Glomerular visceral epithelial cell (primary cell): ENCODE results near the gene ST14.

Source experiments
- DNase-seq: peaks from one replicate; pipeline ENCODE4 v3.0.0-alpha.2; 2016; ENCODE audit errors: extremely low spot score

The ST14 gene

GRCh38 chr11:130136107-130136506 lies 23.5 kb upstream of the ST14 start:
- no peak for DNase-seq

GRCh38 chr11:130137999-130138398 lies 21.6 kb upstream of the ST14 start:
- no peak for DNase-seq

GRCh38 chr11:130139401-130139800 lies 20.2 kb upstream of the ST14 start:
- no peak for DNase-seq

- no peak for DNase-seq
Observed at GRCh38 chr11:130141561-130142341, 17.8 kb upstream of the ST14 start.

- DNase-seq = no peak
Observed at GRCh38 chr11:130144141-130144540, 15.4 kb upstream of the ST14 start.

GRCh38 chr11:130144861-130145281 lies 14.7 kb upstream of the ST14 start:
- no peak for DNase-seq

GRCh38 chr11:130145311-130145812 lies 14.2 kb upstream of the ST14 start:
- DNase-seq = no peak

- DNase-seq = peak; percentile 56
Observed at GRCh38 chr11:130145975-130146776, 13.4 kb upstream of the ST14 start.

GRCh38 chr11:130146796-130147195 lies 12.8 kb upstream of the ST14 start:
- no peak for DNase-seq

DNA sequence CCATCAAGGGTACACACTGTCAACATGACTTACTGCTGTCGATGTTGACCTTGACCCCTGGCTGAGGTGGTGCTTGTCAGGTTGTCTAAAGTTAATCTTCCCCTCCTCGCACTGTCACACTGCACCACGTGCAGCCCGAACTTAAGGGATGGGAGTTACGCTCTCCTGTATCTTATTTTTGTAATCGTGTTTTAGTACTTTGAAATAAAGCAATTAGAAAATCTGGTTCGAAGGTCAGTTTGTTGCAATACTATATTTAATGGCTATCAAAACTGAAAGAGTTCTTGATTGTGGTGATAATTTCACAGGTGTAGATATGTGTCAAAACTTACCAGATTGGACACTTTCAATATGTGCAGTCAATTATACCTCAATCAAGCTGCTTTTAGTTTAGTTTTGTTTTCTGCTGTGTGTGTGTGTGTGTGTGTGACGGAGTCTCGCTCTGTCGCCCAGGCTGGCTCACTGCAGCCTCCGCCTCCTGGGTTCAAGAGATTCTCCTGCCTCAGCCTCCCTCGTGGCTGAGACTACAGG lies 10.7 kb upstream of the ST14 start:
- DNase-seq = no peak

DNA sequence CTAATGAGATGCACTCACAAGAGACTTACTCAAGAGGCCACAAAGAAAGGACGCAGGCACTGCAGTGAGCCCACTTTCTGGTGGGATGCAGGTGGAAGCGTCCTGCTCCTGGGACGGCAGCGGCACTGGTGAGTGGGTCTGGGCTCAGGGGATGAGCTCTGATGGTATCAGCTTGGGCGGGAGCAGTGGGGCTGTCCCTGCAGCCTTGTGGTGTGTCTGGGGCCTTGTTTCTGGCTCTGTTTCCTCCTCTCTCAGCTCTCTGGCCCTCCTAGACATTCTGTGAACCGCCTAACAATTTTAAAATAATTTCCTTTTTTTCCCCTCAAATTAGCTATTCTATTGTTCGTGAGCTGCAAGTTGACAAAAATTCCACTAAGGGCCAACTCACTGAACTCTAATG lies 8.8 kb upstream of the ST14 start:
- no peak for DNase-seq

DNA sequence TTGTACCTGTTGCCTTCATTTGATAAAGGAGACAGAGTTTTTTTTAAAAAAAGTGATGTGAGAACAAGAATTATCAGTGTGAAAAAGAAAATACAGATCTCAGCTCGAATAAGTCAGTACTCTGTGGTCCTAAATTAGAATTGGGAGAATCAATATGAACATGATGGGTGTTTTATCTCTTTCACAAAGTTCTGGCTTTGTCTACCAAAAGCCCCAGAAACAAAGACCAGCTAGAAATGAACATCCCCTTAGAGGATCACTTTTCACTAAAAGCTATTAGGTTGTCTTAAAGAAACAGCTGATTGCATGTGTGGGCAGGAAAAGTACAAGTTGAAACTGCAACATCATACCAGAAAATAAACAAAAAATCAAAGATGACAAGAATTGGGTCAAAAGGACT lies 8.4 kb upstream of the ST14 start:
- DNase-seq = no peak

DNA sequence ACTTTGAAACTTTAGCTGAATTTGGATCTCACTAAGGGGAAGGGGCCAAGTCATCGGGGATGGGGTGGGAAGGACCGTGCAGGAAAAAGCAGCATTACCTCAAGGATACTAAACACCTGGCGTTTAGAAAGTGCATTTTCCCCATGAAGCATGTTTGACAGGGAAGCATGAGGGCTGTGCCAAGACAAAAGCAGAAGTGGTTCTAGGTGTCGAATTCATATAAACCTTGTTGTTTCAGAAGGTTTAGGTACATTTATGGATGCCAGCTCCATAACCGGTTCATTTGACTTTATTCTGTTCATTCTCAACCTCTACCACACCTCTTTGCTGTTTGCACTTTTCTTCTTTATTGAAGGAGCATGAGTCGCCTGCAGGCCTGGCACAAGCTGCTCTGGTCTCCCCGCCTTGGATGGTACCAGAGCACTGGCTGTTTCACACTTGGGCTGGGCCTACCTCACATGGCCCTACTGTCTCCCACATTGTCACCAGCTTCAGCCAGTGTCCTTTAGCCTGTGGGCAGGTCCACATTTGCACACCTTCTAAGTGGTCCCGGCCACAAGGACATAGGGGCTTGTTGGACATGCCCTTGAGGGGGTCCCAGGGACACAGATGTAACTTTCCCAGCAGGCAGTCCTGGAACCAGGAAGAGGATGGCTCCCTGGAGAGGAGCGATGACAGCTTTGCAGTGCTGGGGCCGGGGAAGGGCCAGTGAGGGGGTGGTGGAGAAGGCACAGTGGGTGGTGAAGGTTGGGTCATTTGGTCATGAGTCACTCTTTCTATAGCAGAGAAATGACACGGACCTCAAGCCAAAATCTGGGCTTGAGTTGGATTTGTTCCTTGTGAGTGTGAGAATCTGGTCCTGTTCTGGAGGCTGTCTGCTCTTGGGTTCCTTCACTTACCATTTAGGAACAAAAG lies 3.2 kb upstream of the ST14 start:
- DNase-seq = peak; percentile 45

DNA sequence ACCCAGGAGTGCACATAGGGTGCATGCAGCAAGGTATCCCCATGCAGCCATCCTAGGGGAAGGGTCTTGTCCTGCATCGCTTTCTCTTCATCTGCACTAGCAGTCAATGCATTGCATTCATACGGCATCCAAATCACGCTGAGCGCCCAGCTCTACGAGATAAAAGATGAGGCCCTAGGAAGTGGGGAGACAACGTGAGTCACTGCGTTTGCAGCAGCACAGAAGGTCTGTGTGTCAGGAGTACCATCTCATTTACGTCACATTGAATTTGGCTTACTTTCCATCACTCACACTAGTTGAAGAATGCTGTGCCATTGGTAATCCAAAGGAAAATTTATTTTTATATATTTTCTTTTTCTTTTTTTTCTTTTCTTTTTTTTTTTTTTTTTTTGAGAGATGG lies 2.5 kb upstream of the ST14 start:
- no peak for DNase-seq

DNA sequence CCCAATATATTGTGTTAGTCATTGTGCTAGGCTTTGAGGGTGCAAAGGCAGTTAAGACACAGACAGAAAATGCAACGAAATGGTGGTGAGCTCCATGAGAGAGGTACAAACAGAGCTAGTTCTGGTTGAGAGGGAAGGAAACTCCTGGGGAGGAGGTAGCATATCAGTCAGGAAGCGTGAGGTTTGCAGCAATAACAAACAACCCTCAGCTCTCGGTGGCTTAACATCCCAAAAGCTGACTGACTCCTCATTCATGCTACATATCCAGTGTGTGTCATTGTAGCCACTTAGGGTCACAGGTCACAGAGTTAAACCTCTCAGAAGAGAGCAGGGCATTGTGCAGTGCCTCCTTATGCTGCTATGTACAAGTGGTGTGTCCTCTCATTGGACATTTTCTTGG lies 1.7 kb upstream of the ST14 start:
- no peak for DNase-seq

DNA sequence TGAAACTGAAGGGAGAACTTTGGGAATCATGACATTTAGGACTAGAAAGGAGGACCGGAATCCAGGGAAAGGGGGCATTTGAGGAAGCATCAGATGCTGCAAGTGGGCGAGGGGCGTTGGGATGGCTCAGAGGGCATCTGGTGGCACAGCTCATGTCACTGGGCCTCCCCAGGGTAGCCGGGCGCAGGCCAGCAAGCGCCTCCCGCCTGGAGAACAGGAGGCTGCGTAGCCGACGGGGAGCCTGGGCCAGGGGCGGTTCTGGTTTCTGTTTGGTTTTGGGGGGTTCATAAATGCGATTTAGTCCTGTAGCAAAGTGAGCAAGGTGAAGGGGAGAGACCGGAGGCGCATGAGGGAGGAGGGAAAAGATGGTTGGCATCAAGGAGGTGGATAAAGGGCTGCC lies 443 bp upstream of the ST14 start:
- DNase-seq = no peak

- no peak for DNase-seq
Observed at GRCh38 chr11:130160498-130161155, 1.0 kb downstream of the ST14 start.

GRCh38 chr11:130161441-130162145 lies 2.0 kb downstream of the ST14 start:
- no peak for DNase-seq

- peak; percentile 19 for DNase-seq
Observed at GRCh38 chr11:130162733-130163132, 3.2 kb downstream of the ST14 start.
